Esophagus muscularis mucosa (tissue), 4 donors: Measurements from ENCODE around the gene NAXD. TPM values are rescaled to one million over a fixed set of nuclear protein-coding genes. Genes with fewer than 3 reads are reported as not detected.

Experiments used
- DNase-seq: peaks from one replicate; pipeline ENCODE4 v3.0.0-alpha.2; 2017; ENCODE audit errors: extremely low spot score
- H3K27ac ChIP-seq, 4 donors: fragments of 200-600 bp; sonication (generic); replicated peaks in 1 of 4; 1 replicate in 3 of 4; 2 replicates in 1 of 4; pipeline ENCODE4 v1.5.1; 2016 to 2019; ENCODE audit warnings: mild to moderate bottlenecking in 1 of 4
- H3K27me3 ChIP-seq, 4 donors: fragments of 200-600 bp; sonication (generic); one replicate each; pipeline versions ENCODE4 v1.5.1 to v1.6.0; 2016 to 2019
- H3K36me3 ChIP-seq, 4 donors: fragments of 200-600 bp; sonication (generic); one replicate each; pipeline ENCODE4 v1.5.1; 2016 to 2019
- H3K4me1 ChIP-seq, 4 donors: fragments of 200-600 bp; sonication (generic); one replicate each; pipeline ENCODE4 v1.5.1; 2016 to 2019
- H3K4me3 ChIP-seq, 4 donors: fragments of 200-600 bp; sonication (generic); 1 replicate in 2 of 4; 2 replicates in 2 of 4; pipeline ENCODE4 v1.5.1; 2016 to 2019; ENCODE audit warnings: mild to moderate bottlenecking in 4 of 4, moderate library complexity in 1 of 4
- H3K9me3 ChIP-seq, 4 donors: fragments of 200-600 bp; sonication (generic); 1 replicate in 3 of 4; 2 replicates in 1 of 4; pipeline ENCODE4 v1.5.1; 2016 to 2019
- EP300 ChIP-seq: sonication (generic); formaldehyde crosslinking; IDR thresholded peaks from one replicate; pipeline ENCODE4 v1.6.1; 2017; ENCODE audit warnings: antibody characterized with exemption
- POLR2A ChIP-seq: fragments of 450-650 bp; IDR thresholded peaks from one replicate; pipeline ENCODE4 v1.6.1; 2017; ENCODE audit warnings: antibody characterized with exemption, moderate library complexity, mild to moderate bottlenecking, low read depth
- POLR2AphosphoS5 ChIP-seq, 2 donors: sonication (generic); formaldehyde crosslinking; IDR thresholded peaks; one replicate each; pipeline ENCODE4 v1.6.1; 2017; ENCODE audit warnings: antibody characterized with exemption in 2 of 2
- WGBS: methylation state at CpG from one replicate; pipeline ENCODE4 v1.1.5; 2018; 5-methylcytosine and 5-hydroxymethylcytosine counted together
- intact Hi-C: fragments of 100-400 bp; cut with DNase I; formaldehyde crosslinking; loops from one replicate; pipeline ENCODE4 v1.15.1; 2023
- total RNA-seq, 4 donors: library from RNA; depleted of rRNA; stranded (reverse); fragments of >200 nt; gene quantifications; one replicate each; pipeline versions ENCODE4 v1.1.0 to v1.2.1, GENCODE V29; 2016
- TF ChIP-seq, protein P1 (sequence below), 3 experiments: fragments of 200-600 bp in 2 of 3; fragments of 450-650 bp in 1 of 3; sonication (generic) in 2 of 3; IDR thresholded peaks; one replicate each; pipeline ENCODE4 v1.5.1; 2017 to 2019; ENCODE audit warnings: antibody characterized with exemption in 3 of 3, mild to moderate bottlenecking in 2 of 3, moderate library complexity in 1 of 3

The NAXD gene
- total RNA-seq, 4 donors from 2014 or later: 29.9 to 34.5 (median 34.0) TPM

DNA sequence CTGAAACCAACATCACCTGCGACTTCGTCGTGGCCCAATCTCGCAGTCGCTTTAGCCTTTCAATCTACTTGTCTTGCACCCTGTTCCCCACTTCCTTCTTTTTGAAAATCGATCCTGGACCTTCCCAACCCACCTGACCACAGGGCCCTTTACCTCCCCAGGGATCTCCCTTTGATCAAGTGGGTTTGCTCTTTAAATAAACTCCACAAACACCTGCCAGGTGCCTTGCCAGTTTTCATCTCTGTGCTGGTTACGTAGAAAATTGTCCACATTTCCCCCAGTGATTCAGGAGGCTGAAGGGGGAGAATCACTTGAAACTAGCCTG lies 39.3 kb upstream of the NAXD start:
- Histone ChIP-seq H3K36me3 (no peaks in the 10 kb centered on the region), H3K27me3 (peaks cover 0 to 32% (median 2%) of the 10 kb centered on the region in 4 donors), H3K27ac (no peak overlapping the region), H3K4me1 (peaks cover 0 to 5% (median 0%) of the 10 kb centered on the region in 4 donors), H3K9me3 (no peaks in the 10 kb centered on the region), H3K4me3 (no peak overlapping the region)
- intact Hi-C loops: no loop called here
- no peak for DNase-seq
- TF ChIP-seq, protein P1, sequence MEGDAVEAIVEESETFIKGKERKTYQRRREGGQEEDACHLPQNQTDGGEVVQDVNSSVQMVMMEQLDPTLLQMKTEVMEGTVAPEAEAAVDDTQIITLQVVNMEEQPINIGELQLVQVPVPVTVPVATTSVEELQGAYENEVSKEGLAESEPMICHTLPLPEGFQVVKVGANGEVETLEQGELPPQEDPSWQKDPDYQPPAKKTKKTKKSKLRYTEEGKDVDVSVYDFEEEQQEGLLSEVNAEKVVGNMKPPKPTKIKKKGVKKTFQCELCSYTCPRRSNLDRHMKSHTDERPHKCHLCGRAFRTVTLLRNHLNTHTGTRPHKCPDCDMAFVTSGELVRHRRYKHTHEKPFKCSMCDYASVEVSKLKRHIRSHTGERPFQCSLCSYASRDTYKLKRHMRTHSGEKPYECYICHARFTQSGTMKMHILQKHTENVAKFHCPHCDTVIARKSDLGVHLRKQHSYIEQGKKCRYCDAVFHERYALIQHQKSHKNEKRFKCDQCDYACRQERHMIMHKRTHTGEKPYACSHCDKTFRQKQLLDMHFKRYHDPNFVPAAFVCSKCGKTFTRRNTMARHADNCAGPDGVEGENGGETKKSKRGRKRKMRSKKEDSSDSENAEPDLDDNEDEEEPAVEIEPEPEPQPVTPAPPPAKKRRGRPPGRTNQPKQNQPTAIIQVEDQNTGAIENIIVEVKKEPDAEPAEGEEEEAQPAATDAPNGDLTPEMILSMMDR (IDR thresholded peaks at IDR 0.05): no peak
- no peak for TF ChIP-seq POLR2A
- no peak for TF ChIP-seq POLR2AphosphoS5 (IDR thresholded peaks at IDR 0.05)
- TF ChIP-seq EP300: no peak
- 76% methylated on average over 7 of the region's 7 CpGs for WGBS

DNA sequence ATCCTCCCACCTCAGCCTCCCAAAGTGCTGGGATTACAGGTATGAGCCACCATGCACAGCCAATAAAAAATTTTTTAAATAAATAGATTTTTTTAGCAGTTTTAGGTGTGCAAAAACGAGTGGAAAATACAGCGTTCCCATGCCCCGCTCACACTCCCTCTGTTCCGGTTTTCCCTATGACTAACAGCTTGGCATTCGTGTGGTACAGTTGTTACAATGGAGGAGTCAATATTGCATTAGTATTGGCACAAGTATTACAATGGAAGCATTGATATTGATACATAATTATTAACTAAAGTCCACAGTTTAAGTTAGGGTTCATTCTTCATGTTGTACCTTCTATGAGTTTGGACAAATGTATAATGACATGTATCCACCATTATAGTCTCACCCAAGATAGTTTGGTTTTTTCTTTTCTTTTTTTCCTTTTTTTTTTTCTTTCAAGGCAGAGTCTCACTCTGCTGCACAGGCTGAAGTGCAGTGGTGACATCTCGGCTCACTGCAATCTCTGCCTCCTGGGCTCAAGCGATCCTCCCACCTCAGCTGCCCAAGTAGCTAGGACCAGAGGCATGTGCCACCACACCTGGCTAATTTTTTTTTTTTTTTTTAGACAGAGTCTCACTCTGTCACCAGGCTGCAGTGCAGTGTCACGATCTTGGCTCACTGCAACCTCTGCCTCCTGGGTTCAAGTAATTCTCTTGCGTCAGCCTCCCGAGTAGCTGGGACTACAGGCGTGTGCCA lies 38.4 kb upstream of the NAXD start:
- Histone ChIP-seq H3K4me3 (no peak overlapping the region), H3K27ac (no peak overlapping the region), H3K4me1 (peaks cover 0 to 5% (median 0%) of the 10 kb centered on the region in 4 donors), H3K9me3 (no peaks in the 10 kb centered on the region), H3K36me3 (no peaks in the 10 kb centered on the region), H3K27me3 (peaks cover 0 to 28% (median 2%) of the 10 kb centered on the region in 4 donors)
- 91% methylated on average over 11 of the region's 11 CpGs for WGBS
- no peak for TF ChIP-seq POLR2AphosphoS5 (IDR thresholded peaks at IDR 0.05)
- TF ChIP-seq POLR2A: no peak
- no peak for TF ChIP-seq EP300
- TF ChIP-seq, protein P1 (IDR thresholded peaks at IDR 0.05): no peak
- DNase-seq: no peak
- intact Hi-C loops: no loop called here

DNA sequence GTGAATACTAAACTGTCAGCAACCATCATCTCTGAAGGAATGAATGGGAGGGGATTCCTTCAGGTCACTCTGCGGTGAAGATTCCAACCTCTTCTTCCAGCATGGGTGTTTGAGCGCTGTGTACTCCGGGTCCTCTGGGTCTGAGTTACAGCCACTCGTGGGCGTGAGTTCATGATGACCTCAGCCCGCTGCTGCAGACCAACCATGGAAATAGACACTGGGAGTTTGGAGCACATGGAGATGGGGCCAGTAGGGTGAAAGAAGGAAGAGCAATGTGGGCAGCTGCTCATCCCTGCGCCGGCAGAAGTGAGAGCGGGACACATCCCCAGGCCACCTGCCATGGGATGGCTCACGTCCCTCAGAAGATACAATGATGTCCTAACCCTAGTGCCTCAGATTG lies 37.0 kb upstream of the NAXD start:
- H3K9me3 ChIP-seq: no peaks in the 10 kb centered on the region
- no peak for DNase-seq
- no peak for TF ChIP-seq EP300
- no peak for TF ChIP-seq POLR2AphosphoS5 (IDR thresholded peaks at IDR 0.05)
- TF ChIP-seq, protein P1 (IDR thresholded peaks at IDR 0.05): no peak
- H3K36me3 ChIP-seq: no peaks in the 10 kb centered on the region
- peaks cover 0 to 16% (median 0%) of the 10 kb centered on the region in 4 donors for H3K27me3 ChIP-seq
- no peak overlapping the region for H3K4me3 ChIP-seq
- peaks cover 0 to 5% (median 0%) of the 10 kb centered on the region in 4 donors for H3K4me1 ChIP-seq
- intact Hi-C loops: no loop called here
- H3K27ac ChIP-seq: no peak overlapping the region
- WGBS: 89% methylated on average over 9 of the region's 10 CpGs

DNA sequence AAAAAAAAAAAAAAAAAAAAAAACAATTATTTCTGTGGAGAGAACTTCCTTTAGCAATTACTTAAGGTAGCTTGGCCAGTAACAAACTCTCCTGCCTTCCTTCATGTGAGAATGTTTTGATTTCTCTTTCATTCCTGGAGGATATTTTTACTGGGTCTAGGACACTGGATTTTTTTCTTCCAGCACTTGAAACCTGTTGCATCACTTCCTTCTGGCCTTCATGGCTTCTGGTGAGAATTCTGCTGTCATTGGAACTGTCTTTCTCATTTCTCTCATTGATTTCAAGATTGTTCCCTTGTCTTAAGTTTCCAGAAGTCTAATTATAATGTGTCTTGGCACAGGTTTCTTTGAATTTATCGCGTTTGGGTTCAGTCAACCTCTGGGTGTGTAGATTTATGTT lies 34.5 kb upstream of the NAXD start:
- Histone ChIP-seq H3K9me3 (no peaks in the 10 kb centered on the region), H3K4me3 (no peak overlapping the region), H3K36me3 (no peaks in the 10 kb centered on the region), H3K27ac (no peak overlapping the region), H3K4me1 (no peaks in the 10 kb centered on the region), H3K27me3 (peaks cover 0 to 11% (median 0%) of the 10 kb centered on the region in 4 donors)
- intact Hi-C loops: no loop called here
- no peak for DNase-seq
- TF ChIP-seq EP300: no peak
- TF ChIP-seq POLR2AphosphoS5 (IDR thresholded peaks at IDR 0.05): no peak
- no peak for TF ChIP-seq POLR2A
- TF ChIP-seq, protein P1 (IDR thresholded peaks at IDR 0.05): no peak
- WGBS: 67% methylated on average over 2 of the region's 2 CpGs
